ENCODE measurements around the gene FCHSD2.

- TF ChIP-seq CTBP1 (IDR thresholded peaks at IDR 0.05; ENCODE audit: borderline replicate concordance) (no peak), SP1 (IDR thresholded peaks at IDR 0.05) (no peak), FOXA1 (IDR thresholded peaks at IDR 0.05) (no peak), ELF4 (IDR thresholded peaks at IDR 0.05) (no peak)
Measured at GRCh38 chr11:72860592-72860991, 281.5 kb downstream of the FCHSD2 start.
